ENCODE results near the gene SMOC2. TPM values are rescaled to one million over a fixed set of nuclear protein-coding genes. Genes with fewer than 3 reads are reported as not detected.

SMOC2 gene
- polyA plus RNA-seq, 1 of the 3 experiments (the other 2 are of a cell fraction), result not detected

DNA sequence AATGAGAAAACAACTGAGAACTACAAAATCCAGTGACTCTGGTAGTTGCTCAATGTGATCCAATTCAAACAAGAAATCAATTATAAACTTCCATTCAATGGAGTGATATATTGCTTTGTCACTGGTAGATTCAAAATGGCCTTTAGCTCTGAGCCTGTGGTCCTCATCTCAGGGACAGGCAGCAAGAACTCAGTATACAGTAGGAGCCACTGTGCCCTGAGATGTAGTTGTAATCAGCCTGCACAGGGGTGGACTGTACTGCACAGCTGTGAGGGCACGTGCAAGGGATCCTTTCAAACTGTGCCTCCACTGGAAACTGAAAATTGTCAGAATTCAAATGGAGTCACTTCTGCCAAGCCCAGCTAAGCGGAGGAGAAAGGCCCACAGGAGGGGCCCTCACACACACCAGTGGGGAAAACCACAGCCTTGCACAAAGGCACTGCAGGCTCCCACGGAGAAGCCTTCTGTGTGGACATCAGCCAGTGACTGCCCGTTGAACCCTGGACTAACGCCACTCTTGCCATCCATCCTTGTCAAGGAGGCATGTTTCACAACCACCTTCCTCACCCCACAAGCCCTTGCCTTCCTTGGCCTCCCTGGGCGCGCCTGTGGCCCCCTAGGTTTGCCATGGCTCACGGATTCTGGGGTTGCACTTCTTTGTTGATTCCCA, 186.7 kb downstream of the SMOC2 start:
- no peaks in the 10 kb centered on the region for H3K9me3 ChIP-seq
- CTCF ChIA-PET, result interaction anchor here (0.6 to 2.0 kb wide), 4 partner anchors 8 to 16 kb away, joined by 3 to 5 read pairs (median 4); no protein-coding TSS in a partner anchor

More for the DNA sequence above, 186.7 kb downstream of the SMOC2 start:
- TF ChIP-seq EZH2phosphoT487 (IDR thresholded peaks at IDR 0.05; ENCODE audit: borderline replicate concordance, low read depth), result no peak
- no peak for TF ChIP-seq EP300 (IDR thresholded peaks at IDR 0.05; ENCODE audit: borderline replicate concordance in 1 of 2, low read depth in 1 of 2, low read length in 1 of 2)
- TF ChIP-seq SIN3A (IDR thresholded peaks at IDR 0.05; ENCODE audit: borderline replicate concordance, low read depth, low read length), result no peak
- TF ChIP-seq MEF2A (IDR thresholded peaks at IDR 0.05; ENCODE audit: borderline replicate concordance, low read depth), result no peak
- TF ChIP-seq GABPA (IDR thresholded peaks at IDR 0.05; ENCODE audit: low read depth), result no peak
- TF ChIP-seq POLR2AphosphoS5 (IDR thresholded peaks at IDR 0.05; ENCODE audit: low read depth, low read length), result no peak
- no peak for TF ChIP-seq YY1 (IDR thresholded peaks at IDR 0.05; ENCODE audit: low read depth)
- no peak for TF ChIP-seq NFIC (IDR thresholded peaks at IDR 0.05; ENCODE audit: borderline replicate concordance)
- no peak for TF ChIP-seq TEAD4 (IDR thresholded peaks at IDR 0.05; ENCODE audit: borderline replicate concordance, insufficient read depth)
- TF ChIP-seq PBX3 (IDR thresholded peaks at IDR 0.05), result no peak
- TF ChIP-seq RCOR1 (IDR thresholded peaks at IDR 0.05; ENCODE audit: low read length), result no peak
- TF ChIP-seq GATA2 (CRISPR knock-in tag; IDR thresholded peaks at IDR 0.05), result no peak
- TF ChIP-seq ZBTB33 (IDR thresholded peaks at IDR 0.05; ENCODE audit: borderline replicate concordance, low read depth), result no peak
- TF ChIP-seq CTCF (IDR thresholded peaks at IDR 0.05), result no peak
- TF ChIP-seq, protein P1, sequence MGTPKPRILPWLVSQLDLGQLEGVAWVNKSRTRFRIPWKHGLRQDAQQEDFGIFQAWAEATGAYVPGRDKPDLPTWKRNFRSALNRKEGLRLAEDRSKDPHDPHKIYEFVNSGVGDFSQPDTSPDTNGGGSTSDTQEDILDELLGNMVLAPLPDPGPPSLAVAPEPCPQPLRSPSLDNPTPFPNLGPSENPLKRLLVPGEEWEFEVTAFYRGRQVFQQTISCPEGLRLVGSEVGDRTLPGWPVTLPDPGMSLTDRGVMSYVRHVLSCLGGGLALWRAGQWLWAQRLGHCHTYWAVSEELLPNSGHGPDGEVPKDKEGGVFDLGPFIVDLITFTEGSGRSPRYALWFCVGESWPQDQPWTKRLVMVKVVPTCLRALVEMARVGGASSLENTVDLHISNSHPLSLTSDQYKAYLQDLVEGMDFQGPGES (IDR thresholded peaks at IDR 0.05; ENCODE audit: low read depth, low read length), result no peak
- TF ChIP-seq RAD21 (IDR thresholded peaks at IDR 0.05; ENCODE audit: low read length), result no peak
- TF ChIP-seq TAF1 (IDR thresholded peaks at IDR 0.05; ENCODE audit: borderline replicate concordance, low read depth, low read length), result no peak
- TF ChIP-seq, protein P2, sequence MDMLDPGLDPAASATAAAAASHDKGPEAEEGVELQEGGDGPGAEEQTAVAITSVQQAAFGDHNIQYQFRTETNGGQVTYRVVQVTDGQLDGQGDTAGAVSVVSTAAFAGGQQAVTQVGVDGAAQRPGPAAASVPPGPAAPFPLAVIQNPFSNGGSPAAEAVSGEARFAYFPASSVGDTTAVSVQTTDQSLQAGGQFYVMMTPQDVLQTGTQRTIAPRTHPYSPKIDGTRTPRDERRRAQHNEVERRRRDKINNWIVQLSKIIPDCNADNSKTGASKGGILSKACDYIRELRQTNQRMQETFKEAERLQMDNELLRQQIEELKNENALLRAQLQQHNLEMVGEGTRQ (IDR thresholded peaks at IDR 0.05; ENCODE audit: borderline replicate concordance, low read depth, low read length), result no peak
- no peaks in the 10 kb centered on the region for H3F3A ChIP-seq (replicated peaks; ENCODE audit: insufficient read depth)
- no peak overlapping the region for H3K4me2 ChIP-seq
- POLR2A ChIA-PET, result no interaction called here
- no peaks in the 10 kb centered on the region for H3K36me3 ChIP-seq (replicated peaks in 1 of 2; ENCODE audit: control insufficient read depth in 1 of 2, insufficient read depth in 2 of 2, low read length in 1 of 2)
- DNase-seq, result no peak
- H4K20me1 ChIP-seq (ENCODE audit: insufficient read depth), result no peaks in the 10 kb centered on the region
- WGBS (ENCODE audit: low lambda C conversion rate), result 22% methylated on average over 8 of the region's 8 CpGs
- H3K79me2 ChIP-seq (ENCODE audit: insufficient read depth), result no peaks in the 10 kb centered on the region
- H3K4me1 ChIP-seq (ENCODE audit: control insufficient read depth in 1 of 2, insufficient read depth in 2 of 2, low read depth in 1 of 2, low read length in 1 of 2), result peaks cover 0 to 31% of the 10 kb centered on the region in 2 experiments; a peak in 1 of 4 replicates
- no peak overlapping the region; a peak in 1 of 4 replicates for H3K27ac ChIP-seq (ENCODE audit: low read depth in 2 of 2, low read length in 1 of 2)
- no peak overlapping the region for H3K9ac ChIP-seq
- no peaks in the 10 kb centered on the region for H3K9me2 ChIP-seq
- H3K4me3 ChIP-seq (ENCODE audit: low read depth in 2 of 2, low read length in 1 of 2), result no peak overlapping the region
- no peaks in the 10 kb centered on the region for H3K27me3 ChIP-seq (ENCODE audit: insufficient read depth)
- H2AFZ ChIP-seq (ENCODE audit: low read depth), result no peak overlapping the region
